WERI-Rb-1 (cell line): ENCODE measurements around the gene PCDHA10.
"Not testable (repeated sequence)": the region's sequence is repeated elsewhere in the genome, so short reads cannot be mapped to it uniquely, and the experiment has no call there.

Experiments used
- DNase-seq: peaks from one replicate; pipeline ENCODE4 v3.0.0-alpha.2; 2020
- H3K27ac ChIP-seq: fragments of 250-450 bp; sonication (Bioruptor Pico); 2 replicates; pipeline ENCODE4 v1.5.1; 2020; ENCODE audit warnings: mild to moderate bottlenecking, moderate library complexity
- H3K27me3 ChIP-seq: fragments of 250-450 bp; sonication (Bioruptor Pico); 2 replicates; pipeline ENCODE4 v1.5.1; 2021; ENCODE audit warnings: mild to moderate bottlenecking, low read depth, moderate library complexity; ENCODE audit not compliant: insufficient read depth, severe bottlenecking
- H3K36me3 ChIP-seq: fragments of 250-450 bp; sonication (Bioruptor Pico); 2 replicates; pipeline ENCODE4 v1.5.1; 2020; ENCODE audit warnings: mild to moderate bottlenecking, moderate library complexity
- H3K4me3 ChIP-seq: 2 replicates; pipeline ENCODE4 v1.5.1; 2011; ENCODE audit warnings: low read depth, mild to moderate bottlenecking, control low read depth, low read length
- H3K9me3 ChIP-seq: fragments of 250-450 bp; sonication (Bioruptor Pico); 2 replicates; pipeline ENCODE4 v1.5.1; 2021; ENCODE audit warnings: mild to moderate bottlenecking, moderate library complexity; ENCODE audit not compliant: severe bottlenecking
- CTCF ChIP-seq: IDR thresholded peaks from 2 replicates; pipeline ENCODE4 v1.5.1; 2011; ENCODE audit warnings: low read depth, mild to moderate bottlenecking, control low read depth, inconsistent platforms, low read length

The PCDHA10 gene

DNA sequence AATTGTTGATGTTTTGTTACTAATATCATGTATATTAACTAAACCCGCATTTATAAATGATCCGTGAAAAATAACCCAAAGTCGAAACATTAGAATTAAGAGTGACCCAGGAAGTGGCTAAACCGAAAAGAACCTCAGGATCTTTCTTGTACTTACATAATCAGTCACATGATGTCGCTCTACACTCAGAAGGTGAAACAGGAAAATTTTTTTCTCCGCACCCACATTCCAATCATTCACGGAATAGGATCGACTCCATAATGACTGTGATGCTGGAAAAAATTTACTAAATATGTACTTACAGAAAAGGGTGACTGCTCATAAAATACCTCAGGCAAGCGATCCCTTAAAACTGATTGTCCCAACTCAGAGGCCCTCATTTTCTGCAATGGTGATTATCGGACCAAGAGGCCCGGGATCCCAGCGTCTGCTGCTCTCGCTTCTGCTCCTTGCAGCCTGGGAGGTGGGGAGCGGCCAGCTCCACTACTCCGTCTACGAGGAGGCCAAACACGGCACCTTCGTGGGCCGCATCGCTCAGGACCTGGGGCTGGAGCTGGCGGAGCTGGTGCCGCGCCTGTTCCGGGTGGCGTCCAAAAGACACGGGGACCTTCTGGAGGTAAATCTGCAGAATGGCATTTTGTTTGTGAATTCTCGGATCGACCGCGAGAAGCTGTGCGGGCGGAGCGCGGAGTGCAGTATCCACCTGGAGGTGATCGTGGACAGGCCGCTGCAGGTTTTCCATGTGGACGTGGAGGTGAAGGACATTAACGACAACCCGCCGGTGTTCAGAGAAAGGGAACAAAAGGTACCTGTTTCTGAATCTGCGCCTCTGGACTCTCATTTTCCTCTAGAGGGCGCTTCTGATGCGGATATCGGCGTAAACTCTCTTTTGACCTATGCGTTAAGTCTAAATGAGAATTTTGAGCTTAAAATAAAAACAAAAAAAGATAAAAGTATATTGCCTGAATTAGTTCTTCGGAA, 19.7 kb downstream of the PCDHA10 start, which contains the start of gene PCDHA12:
PCDHA12 (plus strand) TSS at position 224 of the 981 bp plus-strand sequence; CDS start at position 389, 165 bp downstream.
- H3K4me3 ChIP-seq = peak within 1 kb of the TSS; percentile 60
- no peaks in the 10 kb centered on the region for H3K27me3 ChIP-seq
- peak within 1 kb of the TSS; percentile 57 for H3K27ac ChIP-seq
- peak; percentile 47 for DNase-seq
- H3K36me3 ChIP-seq = peaks cover 16% of the 10 kb centered on the region
- no peaks in the 10 kb centered on the region for H3K9me3 ChIP-seq
- TF ChIP-seq CTCF = peak; percentile 52; the same call in 1 of the 2 replicates

GRCh38 chr5:140876541-140877261, 21.0 kb downstream of the PCDHA10 start:
- H3K4me3 ChIP-seq, H3K27ac ChIP-seq, DNase-seq, H3K9me3 ChIP-seq, H3K27me3 ChIP-seq, H3K36me3 ChIP-seq: not testable (repeated sequence)

- Histone ChIP-seq H3K36me3 (peaks cover 10% of the 10 kb centered on the region), H3K4me3 (no peak overlapping the region), H3K27ac (no peak overlapping the region), H3K9me3 (no peaks in the 10 kb centered on the region), H3K27me3 (no peaks in the 10 kb centered on the region)
- no peak for DNase-seq
- no peak for TF ChIP-seq CTCF
Measured at GRCh38 chr5:140877262-140877581, 21.5 kb downstream of the PCDHA10 start.

GRCh38 chr5:140881889-140882590, 26.3 kb downstream of the PCDHA10 start, which contains the start of gene PCDHA13:
Gene PCDHA13 (plus strand): TSS chr5:140882124. CDS start chr5:140882269, 145 bp downstream.
- H3K27me3 ChIP-seq = no peaks in the 10 kb centered on the region
- TF ChIP-seq CTCF = peak; percentile 67
- H3K4me3 ChIP-seq = peak within 1 kb of the TSS; percentile 56
- peak; percentile 62 for DNase-seq
- H3K27ac ChIP-seq = peak within 1 kb of the TSS; percentile 55
- H3K9me3 ChIP-seq = no peaks in the 10 kb centered on the region
- no peaks in the 10 kb centered on the region; the same call in none of the 2 replicates for H3K36me3 ChIP-seq

GRCh38 chr5:140882591-140882899, 26.8 kb downstream of the PCDHA10 start:
- Histone ChIP-seq H3K36me3 (no peaks in the 10 kb centered on the region; the same call in none of the 2 replicates), H3K4me3 (peak overlapping the region; percentile 56), H3K9me3 (no peaks in the 10 kb centered on the region), H3K27me3 (no peaks in the 10 kb centered on the region), H3K27ac (peak overlapping the region; percentile 55)
- DNase-seq = peak; percentile 79
- TF ChIP-seq CTCF = peak; percentile 68
